ENCODE results near the gene SLC50A1. TPM values are rescaled to one million over a fixed set of nuclear protein-coding genes. Genes with fewer than 3 reads are reported as not detected.

Gene SLC50A1
- total and polyA plus RNA-seq, 2 of the 8 experiments (the other 6 are each of a cell fraction or from before 2014, with no cell fraction given) = 36.5 to 90.8 TPM

- H3K4me2 ChIP-seq (ENCODE audit: insufficient read depth in 1 of 2, low read depth in 2 of 2, low read length in 2 of 2) = 0 out of 4 replicates have a peak overlapping the region, but pooled peaks of 1 of the 2 experiments have one; percentile 1
- ChIA-PET POLR2A (ENCODE audit: partially characterized antibody) (interaction anchor here (0.7 to 1.8 kb wide), 5 partner anchors 20 to 81 kb away, joined by 4 to 7 read pairs (median 7); partner anchors contain the start of gene KRTCAP2), CTCF (ENCODE audit: partially characterized antibody) (interaction anchor here (0.8 to 6.3 kb wide), 35 partner anchors 12 to 226 kb away, joined by 3 to 215 read pairs (median 7); partner anchors contain the start of genes ADAM15, EFNA3, EFNA4 and KRTCAP2)
- no peak overlapping the region for H2AFZ ChIP-seq (ENCODE audit: low read length)
- H3K4me1 ChIP-seq (replicated peaks in 1 of 4; ENCODE audit: control insufficient read depth in 3 of 4, insufficient read depth in 4 of 4, low read length in 3 of 4) = peaks cover 0 to 10% (median 8%) of the 10 kb centered on the region in 4 experiments; a peak in 5 of 7 replicates
- H3K18ac ChIP-seq (ENCODE audit: extremely low read depth, low read length) = peak overlapping the region; percentile 21; the same call in 1 of the 2 replicates
- H2BK12ac ChIP-seq (ENCODE audit: low read depth, low read length) = 0 out of 2 replicates have a peak overlapping the region, but pooled peaks have one; percentile 39
- H3K27me3 ChIP-seq (replicated peaks in 1 of 4; ENCODE audit: control insufficient read depth in 3 of 4, extremely low read depth in 1 of 4, insufficient read depth in 3 of 4, low read length in 3 of 4) = peaks cover 0 to 13% (median 2%) of the 10 kb centered on the region in 4 experiments; a peak in 2 of 7 replicates
- no peak overlapping the region for H3K27ac ChIP-seq (ENCODE audit: low read depth, low read length)
- no peak overlapping the region for H4K91ac ChIP-seq (replicated peaks; ENCODE audit: insufficient read length, low read length)
- H3K23ac ChIP-seq (ENCODE audit: insufficient read length) = no peak overlapping the region
- H4K5ac ChIP-seq (ENCODE audit: insufficient read length, low read depth, low read length) = no peak overlapping the region
- no peak overlapping the region for H4K8ac ChIP-seq (ENCODE audit: extremely low read depth, insufficient read depth, low read length)
- no peaks in the 10 kb centered on the region for H3K79me2 ChIP-seq (ENCODE audit: control insufficient read depth in 1 of 2, insufficient read depth in 2 of 2, low read length in 2 of 2)
- peak overlapping the region; percentile 90; the same call in 1 of the 2 replicates for H2BK15ac ChIP-seq (ENCODE audit: low read length)
- peak overlapping the region; percentile 69; the same call in 1 of the 2 replicates for H2AK5ac ChIP-seq (ENCODE audit: low read depth, low read length)
- DNase-seq (ENCODE audit: low read depth in 1 of 2, low spot score in 2 of 2) = no peak
- no peak overlapping the region for H3K4me3 ChIP-seq (ENCODE audit: extremely low read depth in 1 of 4, insufficient read depth in 2 of 4, low read depth in 3 of 4, low read length in 4 of 4)
- H3K36me3 ChIP-seq (ENCODE audit: control insufficient read depth in 2 of 4, insufficient read depth in 4 of 4, low read length in 3 of 4) = no peaks in the 10 kb centered on the region
- no peaks in the 10 kb centered on the region for H3K23me2 ChIP-seq (ENCODE audit: low read depth, low read length)
- no peaks in the 10 kb centered on the region for H3K9me3 ChIP-seq (ENCODE audit: insufficient read depth in 2 of 2, low read depth in 1 of 2, low read length in 1 of 2)
- no peak overlapping the region for H3K14ac ChIP-seq (ENCODE audit: insufficient read length)
- H3K4ac ChIP-seq (replicated peaks; ENCODE audit: insufficient read length, low read depth, low read length) = no peak overlapping the region
- FAIRE-seq = no peak
- H2BK120ac ChIP-seq (replicated peaks; ENCODE audit: low read depth, low read length) = no peak overlapping the region
- H4K20me1 ChIP-seq (replicated peaks in 1 of 2; ENCODE audit: control insufficient read depth in 1 of 2, insufficient read depth in 2 of 2, low read length in 2 of 2) = no peaks in the 10 kb centered on the region
- 98% methylated on average over 6 of the region's 6 CpGs; no CpG with 5 or more reads in 1 of the 2 experiments for WGBS, 2 experiments (ENCODE audit: extremely low coverage in 1 of 2, insufficient coverage in 1 of 2, insufficient read length in 1 of 2, insufficient replicate concordance in 2 of 2, low coverage in 1 of 2, low lambda C conversion rate in 2 of 2, missing lambda C conversion rate in 1 of 2)
- H3K56ac ChIP-seq (replicated peaks; ENCODE audit: insufficient read length, low read depth, low read length) = no peak overlapping the region
- H3K79me1 ChIP-seq (ENCODE audit: low read depth, low read length) = no peaks in the 10 kb centered on the region
- H2BK20ac ChIP-seq (ENCODE audit: low read length) = no peak overlapping the region
- no peak overlapping the region for H2BK5ac ChIP-seq (ENCODE audit: low read depth, low read length)
- H3K9ac ChIP-seq (replicated peaks in 1 of 4; ENCODE audit: extremely low read depth in 1 of 4, low read depth in 3 of 4, low read length in 3 of 4) = no peak overlapping the region
- no peak for TF ChIP-seq NANOG (IDR thresholded peaks at IDR 0.05; ENCODE audit: insufficient read depth, low read depth, low read length, poor library complexity, severe bottlenecking)
- no peak for TF ChIP-seq CBX8 (IDR thresholded peaks at IDR 0.05; ENCODE audit: borderline replicate concordance, low read depth, low read length)
- no peak for TF ChIP-seq EZH2 (IDR thresholded peaks at IDR 0.05; ENCODE audit: low read depth, low read length, severe bottlenecking)
- TF ChIP-seq HDAC2 (IDR thresholded peaks at IDR 0.05; ENCODE audit: borderline replicate concordance in 1 of 2, low read depth in 2 of 2, low read length in 2 of 2) = no peak
- no peak for TF ChIP-seq JUN (IDR thresholded peaks at IDR 0.05; ENCODE audit: low read depth, low read length)
- TF ChIP-seq CHD1 (IDR thresholded peaks at IDR 0.05; ENCODE audit: low read depth, low read length) = no peak
- no peak for TF ChIP-seq TBP (IDR thresholded peaks at IDR 0.05; ENCODE audit: low read depth, low read length)
- TF ChIP-seq BCL11A (IDR thresholded peaks at IDR 0.05; ENCODE audit: low read depth in 2 of 2, low read length in 2 of 2) = no peak
- no peak for TF ChIP-seq MAFK (IDR thresholded peaks at IDR 0.05; ENCODE audit: low read depth, low read length)
- TF ChIP-seq SIRT6 (IDR thresholded peaks at IDR 0.05; ENCODE audit: low read length) = no peak
- no peak for TF ChIP-seq SAP30 (IDR thresholded peaks at IDR 0.05; ENCODE audit: insufficient read depth, insufficient replicate concordance, low read length)
- no peak for TF ChIP-seq EP300 (IDR thresholded peaks at IDR 0.05; ENCODE audit: borderline replicate concordance in 1 of 2, low read depth in 2 of 2, low read length in 2 of 2)
- no peak for TF ChIP-seq TCF12 (IDR thresholded peaks at IDR 0.05; ENCODE audit: low read depth, low read length)
Observed at GRCh38 chr1:155092131-155092530, 43.5 kb upstream of the SLC50A1 start.
